ENCODE results near the gene PRKD3.

- TF ChIP-seq, protein P1, sequence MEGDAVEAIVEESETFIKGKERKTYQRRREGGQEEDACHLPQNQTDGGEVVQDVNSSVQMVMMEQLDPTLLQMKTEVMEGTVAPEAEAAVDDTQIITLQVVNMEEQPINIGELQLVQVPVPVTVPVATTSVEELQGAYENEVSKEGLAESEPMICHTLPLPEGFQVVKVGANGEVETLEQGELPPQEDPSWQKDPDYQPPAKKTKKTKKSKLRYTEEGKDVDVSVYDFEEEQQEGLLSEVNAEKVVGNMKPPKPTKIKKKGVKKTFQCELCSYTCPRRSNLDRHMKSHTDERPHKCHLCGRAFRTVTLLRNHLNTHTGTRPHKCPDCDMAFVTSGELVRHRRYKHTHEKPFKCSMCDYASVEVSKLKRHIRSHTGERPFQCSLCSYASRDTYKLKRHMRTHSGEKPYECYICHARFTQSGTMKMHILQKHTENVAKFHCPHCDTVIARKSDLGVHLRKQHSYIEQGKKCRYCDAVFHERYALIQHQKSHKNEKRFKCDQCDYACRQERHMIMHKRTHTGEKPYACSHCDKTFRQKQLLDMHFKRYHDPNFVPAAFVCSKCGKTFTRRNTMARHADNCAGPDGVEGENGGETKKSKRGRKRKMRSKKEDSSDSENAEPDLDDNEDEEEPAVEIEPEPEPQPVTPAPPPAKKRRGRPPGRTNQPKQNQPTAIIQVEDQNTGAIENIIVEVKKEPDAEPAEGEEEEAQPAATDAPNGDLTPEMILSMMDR (IDR thresholded peaks at IDR 0.05; ENCODE audit: insufficient read depth, low read length, poor library complexity, severe bottlenecking), result no peak
- TF ChIP-seq EZH2phosphoT487 (conservative IDR thresholded peaks at IDR 0.05; ENCODE audit: low read length), result no peak
Observed at GRCh38 chr2:37364351-37364750, 39.7 kb upstream of the PRKD3 start.

Measured in SU-DHL-6 (cell line).